Central memory CD8-positive, alpha-beta T cell (primary cell): ENCODE results near the gene TMEM131L.

ENCODE experiments used
- ATAC-seq: fragments of 150-1000 bp; cut with Tn5 transposase; replicated peaks from 2 replicates; pipeline ENCODE4 v1.10.0; 2022; ENCODE audit warnings: mild to moderate bottlenecking, moderate FRiP score, moderate number of reproducible peaks; ENCODE audit not compliant: poor library complexity, severe bottlenecking; ENCODE audit errors: extremely low read depth
- DNase-seq, 2 donors: peaks; one replicate each; pipeline ENCODE4 v3.0.0; 2021; ENCODE audit warnings: low spot score in 2 of 2
- H3K27ac Mint-ChIP-seq: one replicate; pipeline ENCODE4 v1.8.0; 2022; ENCODE audit warnings: low read depth, mild to moderate bottlenecking, moderate library complexity, mixed read lengths
- H3K27me3 Mint-ChIP-seq: one replicate; pipeline ENCODE4 v1.8.0; 2022; ENCODE audit warnings: mixed read lengths
- H3K36me3 Mint-ChIP-seq: one replicate; pipeline ENCODE4 v1.8.0; 2022; ENCODE audit warnings: mild to moderate bottlenecking, moderate library complexity, mixed read lengths; ENCODE audit not compliant: insufficient read depth
- H3K4me1 Mint-ChIP-seq: one replicate; pipeline ENCODE4 v1.8.0; 2022; ENCODE audit warnings: mixed read lengths
- H3K4me3 Mint-ChIP-seq: one replicate; pipeline ENCODE4 v1.8.0; 2022; ENCODE audit warnings: mild to moderate bottlenecking, moderate library complexity, mixed read lengths
- H3K9me3 Mint-ChIP-seq: one replicate; pipeline ENCODE4 v1.8.0; 2022; ENCODE audit warnings: mixed read lengths

Gene TMEM131L

DNA sequence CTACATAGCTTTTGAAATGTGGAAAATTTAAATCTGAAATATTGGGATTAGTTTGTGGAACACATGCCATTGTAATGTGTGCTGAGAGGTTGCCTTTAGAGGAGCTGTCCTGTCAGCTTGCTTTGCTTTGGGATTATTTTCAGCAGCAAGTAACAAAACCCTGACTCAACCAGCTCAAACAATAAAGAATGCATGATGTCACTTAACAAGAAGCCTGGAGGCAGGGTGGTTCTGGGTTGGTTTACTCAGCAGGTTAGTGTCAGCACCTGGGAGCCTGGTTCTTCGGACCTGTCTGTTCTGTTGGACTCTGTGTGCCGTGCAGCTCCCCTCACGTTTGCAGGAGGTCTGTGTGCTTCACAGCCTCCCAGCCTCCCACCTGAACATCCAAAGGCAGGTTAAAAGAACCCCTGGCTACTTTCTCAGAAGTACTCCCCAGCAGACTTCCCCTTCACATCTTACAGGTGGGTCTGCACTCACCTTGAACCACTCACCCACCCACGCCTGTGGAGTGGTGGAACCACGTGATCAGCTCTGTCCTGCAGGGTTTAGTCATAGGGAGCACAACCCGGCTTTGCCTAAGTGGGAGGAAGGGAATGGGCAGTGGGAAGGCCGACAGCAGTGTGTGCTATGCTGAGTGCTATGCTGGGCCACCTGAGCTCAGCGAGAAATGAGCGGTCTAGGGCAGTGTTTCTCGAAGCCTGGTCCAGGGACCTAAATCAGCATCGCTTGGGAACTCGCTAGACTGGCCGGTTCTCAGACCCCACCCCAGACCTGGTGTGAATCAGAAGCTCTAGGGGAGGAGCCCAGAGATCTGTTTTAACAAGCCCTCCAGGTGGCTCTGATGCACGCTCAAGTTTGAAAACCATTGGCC lies 20.4 kb downstream of the TMEM131L start:
- Mint-ChIP-seq H3K9me3 (no peaks in the 10 kb centered on the region), H3K36me3 (peaks cover 22% of the 10 kb centered on the region), H3K4me1 (peaks cover 41% of the 10 kb centered on the region), H3K4me3 (peak overlapping the region; percentile 70), H3K27me3 (no peaks in the 10 kb centered on the region), H3K27ac (peak overlapping the region; percentile 93)
- ATAC-seq (no peak), DNase-seq (no peak)

DNA sequence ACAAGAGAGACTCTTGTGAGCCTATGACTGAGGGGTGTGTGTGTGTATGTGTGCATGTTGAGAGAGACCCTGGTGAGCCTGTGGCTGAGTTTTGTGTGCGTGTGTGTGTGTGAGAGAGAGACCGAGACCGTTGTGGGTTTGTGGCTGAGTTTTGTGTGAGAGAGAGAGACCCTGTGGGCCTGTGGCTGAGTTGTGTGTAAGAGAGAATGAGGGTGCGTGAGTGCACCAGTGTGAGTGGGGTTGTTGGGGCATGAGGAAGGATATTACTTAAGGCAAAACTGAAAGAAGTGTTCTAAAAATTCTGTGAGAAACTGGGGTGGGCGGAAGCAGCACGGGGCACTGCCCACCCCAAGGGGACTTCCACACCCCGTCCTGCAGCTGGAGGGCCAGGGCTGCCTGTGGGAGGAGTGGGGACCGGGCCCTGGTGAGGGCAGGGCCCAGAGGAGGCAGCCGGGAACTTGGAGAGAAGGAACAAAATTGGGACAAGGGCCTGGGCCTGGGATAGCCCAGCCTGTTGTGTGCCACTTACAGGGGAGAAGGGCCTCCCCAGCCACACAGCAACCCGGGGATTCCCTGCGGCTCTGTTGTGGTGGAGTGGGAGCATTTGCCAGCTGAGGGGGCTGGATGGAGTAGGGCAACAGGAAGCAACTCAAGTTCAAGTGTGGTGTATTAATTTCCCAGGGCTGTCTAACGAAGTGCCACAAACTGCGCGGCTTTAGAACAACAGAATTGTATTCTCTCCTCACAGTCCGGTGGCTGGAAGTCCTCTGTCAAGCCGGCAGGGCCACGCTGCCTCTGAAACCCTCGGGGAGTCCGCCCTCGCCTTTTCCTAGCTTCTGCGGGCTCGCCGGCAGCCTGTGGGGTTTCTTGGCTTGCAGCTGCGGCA lies 22.1 kb downstream of the TMEM131L start:
- Mint-ChIP-seq H3K27ac (peak overlapping the region; percentile 93), H3K4me1 (peaks cover 46% of the 10 kb centered on the region), H3K9me3 (no peaks in the 10 kb centered on the region), H3K27me3 (no peaks in the 10 kb centered on the region), H3K4me3 (peak overlapping the region; percentile 70), H3K36me3 (peaks cover 23% of the 10 kb centered on the region)
- DNase-seq, result peak; percentile 47 to 71
- peak; percentile 75 for ATAC-seq

DNA sequence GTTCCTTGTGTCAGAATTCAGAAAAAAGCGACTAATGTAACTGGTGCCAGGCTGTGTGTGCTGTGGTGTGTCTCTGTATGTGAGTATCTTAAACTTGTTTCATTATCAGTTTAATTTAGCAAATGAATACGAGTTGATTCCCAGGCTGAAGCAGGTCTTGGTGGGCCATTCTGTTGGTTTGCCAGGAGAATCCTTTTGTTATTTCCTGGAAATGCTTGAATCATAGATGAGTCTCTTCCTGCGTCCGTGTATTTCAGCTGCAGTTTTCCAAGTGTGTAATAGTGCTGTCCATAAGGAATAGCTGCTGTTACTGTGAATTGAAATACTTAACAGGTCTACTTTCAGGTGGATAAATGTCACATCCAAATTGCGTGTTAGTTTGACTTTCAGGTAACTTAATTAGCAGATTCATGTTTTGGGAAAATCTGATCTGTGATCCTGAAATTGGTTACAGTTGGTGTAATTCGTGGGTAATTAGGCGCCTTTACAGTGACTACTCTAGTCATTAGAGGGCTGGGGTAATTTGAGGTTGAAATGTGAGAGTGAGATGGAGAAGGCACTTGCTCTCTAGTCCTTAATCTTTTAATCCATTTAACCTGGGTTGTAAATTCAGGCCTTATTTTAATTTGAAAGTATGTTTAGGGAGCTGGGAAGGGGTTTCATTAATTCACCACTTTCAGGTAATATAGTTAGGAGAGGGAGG lies 23.8 kb downstream of the TMEM131L start:
- Mint-ChIP-seq H3K4me3 (peak overlapping the region; percentile 70), H3K4me1 (peaks cover 55% of the 10 kb centered on the region), H3K27ac (peak overlapping the region; percentile 93), H3K36me3 (peaks cover 23% of the 10 kb centered on the region), H3K27me3 (no peaks in the 10 kb centered on the region), H3K9me3 (no peaks in the 10 kb centered on the region)
- no peak for DNase-seq
- no peak for ATAC-seq

DNA sequence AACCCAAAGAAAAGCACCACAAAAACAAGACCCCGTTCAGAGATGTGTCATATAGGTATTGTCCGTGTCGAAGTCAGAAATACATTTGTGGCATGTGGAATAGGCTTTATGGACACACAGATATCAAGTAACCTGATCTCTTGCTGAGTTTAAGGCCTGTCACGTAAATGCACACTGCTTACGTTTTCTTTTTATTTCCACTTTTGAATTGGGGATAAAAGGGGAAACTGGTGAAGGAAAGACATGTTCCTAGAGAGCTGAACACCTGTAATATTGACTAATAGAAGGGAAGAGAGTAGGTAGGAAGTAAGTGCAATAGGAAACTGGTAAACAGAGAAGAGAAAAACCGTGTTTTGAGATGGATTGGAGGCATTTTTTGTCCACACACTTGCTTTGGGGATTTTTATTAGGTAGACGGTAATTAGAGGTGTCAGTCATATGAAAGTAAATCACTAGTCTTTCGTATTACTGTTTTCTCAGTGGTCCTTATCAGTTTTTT lies 24.9 kb downstream of the TMEM131L start:
- no peaks in the 10 kb centered on the region for H3K27me3 Mint-ChIP-seq
- peaks cover 25% of the 10 kb centered on the region for H3K36me3 Mint-ChIP-seq
- peak overlapping the region; percentile 3 for H3K27ac Mint-ChIP-seq
- DNase-seq (no peak), ATAC-seq (no peak)
- H3K4me3 Mint-ChIP-seq, result peak overlapping the region; percentile 25
- no peaks in the 10 kb centered on the region for H3K9me3 Mint-ChIP-seq
- H3K4me1 Mint-ChIP-seq, result peaks cover 60% of the 10 kb centered on the region

DNA sequence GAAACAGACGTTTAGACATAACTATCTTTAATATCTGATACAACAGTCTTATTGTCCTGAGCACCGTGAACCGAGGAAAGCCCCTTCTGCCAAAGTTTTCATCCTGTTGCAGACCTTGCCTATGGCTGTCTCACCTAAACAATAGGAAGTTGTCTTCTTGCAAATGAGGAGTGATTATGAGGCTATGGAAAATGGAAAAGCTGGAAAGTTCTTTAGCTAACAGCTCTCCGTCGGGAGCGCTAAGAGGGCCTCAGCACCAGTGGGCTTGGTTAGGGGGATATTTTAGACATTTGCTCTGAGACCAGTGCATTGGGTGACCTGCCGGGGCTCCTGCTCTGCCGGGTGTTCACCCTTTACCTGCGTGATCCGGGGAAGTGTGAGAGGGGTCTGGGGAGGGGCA lies 28.4 kb downstream of the TMEM131L start:
- DNase-seq (no peak), ATAC-seq (no peak)
- H3K4me3 Mint-ChIP-seq, result no peak overlapping the region
- H3K36me3 Mint-ChIP-seq, result peaks cover 8% of the 10 kb centered on the region
- peaks cover 65% of the 10 kb centered on the region for H3K4me1 Mint-ChIP-seq
- H3K9me3 Mint-ChIP-seq, result no peaks in the 10 kb centered on the region
- no peaks in the 10 kb centered on the region for H3K27me3 Mint-ChIP-seq
- peak overlapping the region; percentile 76 for H3K27ac Mint-ChIP-seq

DNA sequence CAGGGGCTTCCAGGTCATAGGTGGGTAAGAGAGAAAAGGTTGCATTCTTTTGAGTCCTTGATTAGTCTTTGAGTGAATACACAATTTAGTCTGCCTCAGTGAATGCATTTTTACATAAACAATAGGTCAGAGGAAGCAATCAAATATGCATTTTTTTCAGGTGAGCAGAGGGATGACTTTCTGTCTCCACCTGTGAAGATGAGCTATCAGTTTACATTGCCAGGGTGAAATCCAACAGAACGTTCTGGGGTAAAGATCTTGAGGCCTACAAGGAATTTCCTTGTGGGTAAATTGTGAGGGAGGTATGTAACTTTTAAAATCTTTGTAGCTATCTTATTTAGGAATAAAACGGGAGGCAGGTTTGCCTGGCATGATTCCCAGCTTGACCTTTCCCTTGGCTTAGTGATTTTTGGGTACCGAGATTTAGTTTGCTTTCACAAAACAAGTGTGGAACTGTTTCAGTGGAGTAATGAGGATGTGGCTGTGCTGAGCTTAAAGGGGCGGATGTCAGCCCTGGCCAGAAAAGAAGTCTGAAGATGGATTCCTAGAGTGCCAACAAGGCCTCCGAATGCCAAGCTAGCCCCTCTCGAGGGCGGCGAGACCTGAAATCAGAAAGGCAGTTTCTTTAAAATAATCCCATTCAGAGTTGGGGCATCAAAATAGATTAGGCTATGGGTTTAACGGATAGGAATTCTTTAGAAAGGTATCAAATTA lies 29.5 kb downstream of the TMEM131L start:
- peaks cover 6% of the 10 kb centered on the region for H3K36me3 Mint-ChIP-seq
- H3K4me3 Mint-ChIP-seq, result no peak overlapping the region
- no peak for ATAC-seq
- peaks cover 76% of the 10 kb centered on the region for H3K4me1 Mint-ChIP-seq
- H3K27ac Mint-ChIP-seq, result peak overlapping the region; percentile 76
- no peak for DNase-seq
- H3K27me3 Mint-ChIP-seq, result no peaks in the 10 kb centered on the region
- H3K9me3 Mint-ChIP-seq, result no peaks in the 10 kb centered on the region

DNA sequence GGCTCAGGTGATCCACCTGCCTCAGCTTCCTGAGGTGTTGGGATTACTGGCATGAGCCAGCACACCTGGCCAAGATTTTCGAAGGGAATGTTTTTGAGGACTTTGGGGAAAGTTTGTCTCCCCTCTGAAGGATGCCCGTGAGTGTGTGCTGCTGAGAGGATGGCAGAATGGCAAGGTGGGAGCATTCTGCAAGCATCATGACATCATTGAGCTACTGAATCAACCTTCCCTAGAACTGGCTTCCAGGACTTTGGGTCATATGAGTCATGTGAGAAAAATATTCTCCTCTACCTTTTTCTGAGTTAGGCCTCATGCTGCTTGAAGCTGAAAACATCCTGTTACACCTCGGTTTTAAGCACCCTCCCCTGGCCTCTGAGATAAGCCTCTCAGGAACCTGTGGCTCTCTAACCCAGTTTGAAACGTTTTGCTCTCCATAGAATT lies 31.0 kb downstream of the TMEM131L start:
- Mint-ChIP-seq H3K9me3 (no peaks in the 10 kb centered on the region), H3K36me3 (peaks cover 6% of the 10 kb centered on the region), H3K4me3 (peak overlapping the region; percentile 13), H3K27me3 (no peaks in the 10 kb centered on the region), H3K27ac (peak overlapping the region; percentile 76), H3K4me1 (peaks cover 73% of the 10 kb centered on the region)
- DNase-seq, result no peak
- ATAC-seq, result peak; percentile 83

DNA sequence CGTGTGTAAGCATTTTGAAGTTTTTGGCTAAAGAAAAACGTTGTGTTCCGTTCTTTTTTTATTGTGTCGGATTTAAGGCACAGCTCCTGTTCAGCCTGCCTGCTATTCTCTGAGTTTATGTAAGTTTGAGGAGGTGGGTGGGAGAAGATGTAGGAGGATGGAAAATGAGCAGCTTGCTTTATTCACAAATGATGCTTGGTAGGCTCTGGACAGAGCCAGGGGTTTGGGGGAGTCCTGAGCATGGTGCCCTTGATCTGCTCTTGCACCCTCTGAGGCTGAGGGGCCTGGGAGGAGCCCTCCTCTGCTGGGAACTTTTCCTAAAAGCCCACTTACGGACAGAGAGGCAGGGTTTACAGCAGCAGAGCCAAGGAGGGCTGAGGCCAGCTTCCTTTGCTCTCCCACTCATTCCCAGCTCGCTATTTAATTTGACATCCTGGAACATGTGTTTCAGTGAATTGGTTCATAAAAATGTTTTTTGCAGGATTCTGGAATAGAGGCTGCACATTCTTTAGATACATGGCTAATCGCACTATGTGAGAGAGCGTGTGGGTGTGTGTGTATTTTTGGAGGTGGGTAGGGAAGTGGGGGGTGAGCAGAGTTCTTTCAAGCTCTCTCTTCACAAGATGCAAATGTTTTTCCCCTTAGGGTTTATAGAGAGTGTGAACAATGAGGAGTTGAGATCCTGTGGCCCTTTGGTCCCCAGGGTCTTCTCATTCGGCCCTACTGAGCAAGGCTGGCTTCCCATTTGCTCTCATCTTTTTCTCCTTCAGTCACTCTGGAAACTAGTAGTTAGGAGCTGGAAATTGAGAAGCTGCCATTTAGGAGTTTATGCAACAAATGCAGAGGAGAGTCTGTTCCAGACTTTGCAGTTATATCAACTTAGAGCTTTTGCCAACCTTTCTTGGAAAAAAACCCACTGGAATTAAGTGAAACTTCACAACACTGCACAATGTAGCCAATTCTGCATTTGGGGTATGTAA lies 32.1 kb downstream of the TMEM131L start:
- ATAC-seq, result no peak
- H3K4me3 Mint-ChIP-seq, result peak overlapping the region; percentile 29
- peaks cover 5% of the 10 kb centered on the region for H3K36me3 Mint-ChIP-seq
- no peaks in the 10 kb centered on the region for H3K27me3 Mint-ChIP-seq
- DNase-seq, result no peak
- H3K27ac Mint-ChIP-seq, result peak overlapping the region; percentile 68
- peaks cover 77% of the 10 kb centered on the region for H3K4me1 Mint-ChIP-seq
- H3K9me3 Mint-ChIP-seq, result no peaks in the 10 kb centered on the region

DNA sequence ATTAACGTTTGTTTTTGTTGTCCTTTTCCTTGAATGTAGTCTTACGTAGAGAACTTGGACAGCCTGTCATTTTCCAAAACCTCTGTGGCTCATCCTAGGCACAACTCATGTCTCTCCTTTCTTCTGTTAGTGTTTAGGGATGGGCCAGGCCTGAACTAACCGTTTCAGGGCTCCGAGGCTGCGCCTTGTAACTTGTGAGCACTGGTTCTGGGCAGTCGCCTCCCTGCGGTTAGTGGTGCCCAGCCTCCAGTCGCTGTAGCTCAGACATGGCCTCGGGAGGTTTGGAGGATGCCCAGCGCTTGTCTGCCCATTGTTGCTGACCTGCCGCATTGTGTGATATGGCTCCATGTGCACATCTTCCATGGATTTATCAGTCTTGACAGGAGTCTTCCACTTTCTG lies 32.8 kb downstream of the TMEM131L start:
- H3K27me3 Mint-ChIP-seq, result no peaks in the 10 kb centered on the region
- H3K4me1 Mint-ChIP-seq, result peaks cover 76% of the 10 kb centered on the region
- peak overlapping the region; percentile 29 for H3K4me3 Mint-ChIP-seq

DNA sequence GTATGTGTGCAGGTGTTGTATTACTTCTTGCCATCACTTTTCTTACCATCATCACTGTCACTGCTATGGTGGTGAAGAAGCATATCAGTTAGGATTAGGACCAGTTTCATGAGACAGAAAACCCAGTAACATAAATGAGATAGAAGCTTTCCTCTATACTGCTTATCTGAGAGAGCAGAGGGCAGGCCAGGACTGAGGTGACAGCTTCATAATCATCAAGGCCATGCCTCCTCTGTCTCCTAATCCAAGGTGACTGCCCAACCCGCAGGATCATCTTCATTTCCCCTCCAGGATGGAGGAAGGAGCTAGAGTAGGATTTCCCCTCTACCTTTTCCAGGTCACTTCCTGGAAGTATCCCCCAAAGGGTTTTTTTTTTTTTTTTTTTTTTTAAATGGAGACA lies 35.4 kb downstream of the TMEM131L start:
- no peak overlapping the region for H3K27ac Mint-ChIP-seq
- ATAC-seq (no peak), DNase-seq (no peak)
- peaks cover 15% of the 10 kb centered on the region for H3K36me3 Mint-ChIP-seq
- H3K27me3 Mint-ChIP-seq, result no peaks in the 10 kb centered on the region
- no peaks in the 10 kb centered on the region for H3K9me3 Mint-ChIP-seq
- no peak overlapping the region for H3K4me3 Mint-ChIP-seq
- peaks cover 67% of the 10 kb centered on the region for H3K4me1 Mint-ChIP-seq

More for the DNA sequence above, 32.8 kb downstream of the TMEM131L start:
- peaks cover 5% of the 10 kb centered on the region for H3K36me3 Mint-ChIP-seq
- ATAC-seq, result no peak
- DNase-seq, result no peak
- peak overlapping the region; percentile 68 for H3K27ac Mint-ChIP-seq
- H3K9me3 Mint-ChIP-seq, result no peaks in the 10 kb centered on the region

DNA sequence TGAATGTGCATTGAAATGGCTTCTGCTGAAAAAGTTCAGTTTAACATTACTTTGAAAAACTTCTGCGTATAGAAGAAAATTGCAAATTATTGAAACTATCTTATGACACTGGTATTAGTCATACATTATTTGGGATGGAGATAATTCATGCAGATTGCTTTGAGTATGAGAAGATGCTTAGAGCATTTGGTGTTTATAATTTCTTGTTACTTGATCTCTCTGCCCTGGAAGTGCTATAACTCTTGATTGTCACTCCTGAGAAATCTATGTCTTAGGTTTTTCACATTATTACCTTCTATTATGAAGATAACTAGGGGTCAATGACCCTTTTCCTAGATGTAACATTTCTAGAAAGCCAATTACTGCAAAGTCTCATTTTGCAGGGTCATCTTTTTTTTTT lies 36.4 kb downstream of the TMEM131L start:
- Mint-ChIP-seq H3K36me3 (peaks cover 15% of the 10 kb centered on the region), H3K4me3 (no peak overlapping the region), H3K9me3 (no peaks in the 10 kb centered on the region), H3K4me1 (peaks cover 70% of the 10 kb centered on the region), H3K27ac (peak overlapping the region; percentile 70), H3K27me3 (no peaks in the 10 kb centered on the region)
- DNase-seq, result no peak
- ATAC-seq, result no peak
